ENCODE measurements around the gene RNF13.

The RNF13 gene

DNA sequence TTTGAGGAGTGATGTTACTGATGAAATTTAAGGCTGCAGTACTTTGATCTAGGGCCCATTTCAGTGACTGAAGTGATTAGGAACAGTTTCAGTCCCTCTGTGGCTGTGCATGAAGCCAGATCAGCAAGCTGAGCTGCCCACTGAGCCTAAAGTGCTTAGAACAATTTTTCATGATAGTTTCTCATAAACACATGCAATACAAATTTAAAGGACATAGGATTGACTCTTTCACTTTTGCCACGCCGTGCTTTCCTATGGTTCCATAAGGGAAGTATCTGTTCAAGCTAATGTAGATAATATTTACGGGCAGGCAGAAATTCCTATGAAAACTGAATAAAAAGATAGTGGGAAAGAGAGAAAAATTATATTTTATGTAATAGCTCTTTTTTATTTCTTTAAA lies 31.3 kb upstream of the RNF13 start:
- TF ChIP-seq, protein P1, sequence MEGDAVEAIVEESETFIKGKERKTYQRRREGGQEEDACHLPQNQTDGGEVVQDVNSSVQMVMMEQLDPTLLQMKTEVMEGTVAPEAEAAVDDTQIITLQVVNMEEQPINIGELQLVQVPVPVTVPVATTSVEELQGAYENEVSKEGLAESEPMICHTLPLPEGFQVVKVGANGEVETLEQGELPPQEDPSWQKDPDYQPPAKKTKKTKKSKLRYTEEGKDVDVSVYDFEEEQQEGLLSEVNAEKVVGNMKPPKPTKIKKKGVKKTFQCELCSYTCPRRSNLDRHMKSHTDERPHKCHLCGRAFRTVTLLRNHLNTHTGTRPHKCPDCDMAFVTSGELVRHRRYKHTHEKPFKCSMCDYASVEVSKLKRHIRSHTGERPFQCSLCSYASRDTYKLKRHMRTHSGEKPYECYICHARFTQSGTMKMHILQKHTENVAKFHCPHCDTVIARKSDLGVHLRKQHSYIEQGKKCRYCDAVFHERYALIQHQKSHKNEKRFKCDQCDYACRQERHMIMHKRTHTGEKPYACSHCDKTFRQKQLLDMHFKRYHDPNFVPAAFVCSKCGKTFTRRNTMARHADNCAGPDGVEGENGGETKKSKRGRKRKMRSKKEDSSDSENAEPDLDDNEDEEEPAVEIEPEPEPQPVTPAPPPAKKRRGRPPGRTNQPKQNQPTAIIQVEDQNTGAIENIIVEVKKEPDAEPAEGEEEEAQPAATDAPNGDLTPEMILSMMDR (conservative IDR thresholded peaks at IDR 0.05; ENCODE audit: low read depth, low read length), result no peak
- no peak for DNase-seq (ENCODE audit: low read depth)
- no peak overlapping the region for H3K4me3 ChIP-seq (ENCODE audit: low read depth, low read length)

DNA sequence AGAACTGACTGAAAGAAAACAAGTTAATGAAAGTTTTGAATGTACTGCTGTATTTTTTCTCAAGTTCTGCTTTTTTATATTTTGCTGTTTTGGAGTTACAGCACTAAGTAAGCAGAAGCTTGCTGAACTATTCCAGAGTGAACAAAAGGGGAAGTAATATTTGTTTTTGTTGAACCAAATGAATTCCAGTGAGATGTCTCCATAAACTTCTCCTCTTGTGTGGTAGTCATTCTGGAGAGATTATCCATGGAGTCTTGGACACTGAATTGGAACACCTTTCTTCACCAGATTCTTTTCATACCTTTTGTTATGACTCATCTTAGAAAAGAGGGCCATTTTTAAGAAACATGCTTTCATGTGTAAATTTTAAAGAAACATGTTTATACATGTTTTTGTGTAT lies 29.4 kb upstream of the RNF13 start:
- H3K4me3 ChIP-seq (ENCODE audit: low read depth, low read length), result no peak overlapping the region
- TF ChIP-seq, protein P1 (conservative IDR thresholded peaks at IDR 0.05; ENCODE audit: low read depth, low read length), result no peak
- peak; percentile 76 for DNase-seq (ENCODE audit: low read depth)

DNA sequence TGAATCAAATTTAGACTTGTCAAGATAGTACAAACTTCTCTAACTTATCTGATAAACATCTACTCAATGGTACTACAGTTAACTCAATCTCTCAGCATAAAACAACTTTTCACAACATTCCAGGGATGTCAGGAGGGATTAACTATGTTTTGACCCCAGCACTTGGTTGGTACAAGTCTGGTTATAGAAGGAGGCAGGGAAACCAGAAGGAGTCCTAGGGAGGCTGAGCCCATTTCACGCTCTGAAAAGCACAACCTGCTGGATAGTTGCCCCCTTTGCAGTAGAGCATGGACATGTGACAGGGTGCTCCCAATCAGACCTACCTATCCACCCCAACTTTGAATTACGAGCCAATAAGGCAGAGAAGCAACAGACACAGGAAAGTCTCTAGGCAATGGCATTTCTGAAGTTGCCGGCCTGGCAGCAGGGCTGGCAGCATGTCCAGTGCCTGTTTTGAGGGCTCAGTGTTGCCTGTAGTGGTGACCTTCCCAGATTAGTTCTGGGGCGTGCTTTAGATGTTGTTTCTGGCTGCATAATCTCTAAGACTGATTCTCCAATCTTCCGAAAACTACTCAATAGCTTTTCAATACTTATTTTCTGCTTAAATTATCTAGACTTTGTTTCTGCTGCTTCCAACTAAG lies 28.8 kb upstream of the RNF13 start:
- DNase-seq (ENCODE audit: low read depth), result peak; percentile 59
- no peak overlapping the region for H3K4me3 ChIP-seq (ENCODE audit: low read depth, low read length)
- TF ChIP-seq, protein P1 (conservative IDR thresholded peaks at IDR 0.05; ENCODE audit: low read depth, low read length), result no peak

DNA sequence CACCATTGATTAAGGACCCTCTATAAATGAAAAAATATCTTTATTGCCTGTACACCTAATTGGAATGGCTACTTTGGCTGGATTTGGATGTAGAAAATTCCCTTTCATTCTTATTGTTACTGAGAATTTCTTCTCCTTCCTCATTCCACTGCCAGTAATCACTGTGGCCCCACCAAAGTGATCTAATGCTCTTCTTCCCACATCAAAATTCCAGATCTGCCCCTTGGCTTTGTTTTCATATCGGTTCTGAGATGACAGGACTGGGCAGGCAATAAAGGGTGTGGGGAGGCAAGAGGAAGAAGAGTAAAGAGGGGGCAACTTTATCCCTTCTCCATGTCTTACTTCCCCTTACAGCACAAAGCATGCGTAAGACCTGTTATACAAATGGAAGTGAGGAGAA lies 22.7 kb upstream of the RNF13 start:
- TF ChIP-seq, protein P1 (conservative IDR thresholded peaks at IDR 0.05; ENCODE audit: low read depth, low read length), result no peak

DNA sequence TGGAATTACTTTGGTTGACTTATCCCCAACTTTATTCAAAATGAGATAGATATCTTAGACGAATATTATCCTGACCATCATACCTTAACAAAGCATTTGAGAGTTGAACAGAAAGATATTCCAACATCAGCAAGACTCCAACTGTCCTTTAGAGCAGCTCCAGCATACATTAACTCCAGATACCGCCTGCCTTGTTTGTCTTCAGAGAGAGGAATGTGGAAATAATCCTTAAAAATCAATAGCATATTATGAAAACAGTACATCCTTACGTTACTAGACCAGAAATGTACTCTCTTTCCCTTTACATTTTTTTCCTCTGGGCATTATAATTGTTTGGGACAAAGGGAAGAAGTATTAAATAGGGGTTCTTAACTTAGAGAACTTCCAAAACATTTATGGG lies 22.3 kb upstream of the RNF13 start:
- TF ChIP-seq, protein P1 (conservative IDR thresholded peaks at IDR 0.05; ENCODE audit: low read depth, low read length), result no peak
- no peak for DNase-seq (ENCODE audit: low read depth)
- no peak overlapping the region for H3K4me3 ChIP-seq (ENCODE audit: low read depth, low read length)

More for the DNA sequence above, 22.7 kb upstream of the RNF13 start:
- DNase-seq (ENCODE audit: low read depth), result peak; percentile 20
- no peak overlapping the region for H3K4me3 ChIP-seq (ENCODE audit: low read depth, low read length)

DNA sequence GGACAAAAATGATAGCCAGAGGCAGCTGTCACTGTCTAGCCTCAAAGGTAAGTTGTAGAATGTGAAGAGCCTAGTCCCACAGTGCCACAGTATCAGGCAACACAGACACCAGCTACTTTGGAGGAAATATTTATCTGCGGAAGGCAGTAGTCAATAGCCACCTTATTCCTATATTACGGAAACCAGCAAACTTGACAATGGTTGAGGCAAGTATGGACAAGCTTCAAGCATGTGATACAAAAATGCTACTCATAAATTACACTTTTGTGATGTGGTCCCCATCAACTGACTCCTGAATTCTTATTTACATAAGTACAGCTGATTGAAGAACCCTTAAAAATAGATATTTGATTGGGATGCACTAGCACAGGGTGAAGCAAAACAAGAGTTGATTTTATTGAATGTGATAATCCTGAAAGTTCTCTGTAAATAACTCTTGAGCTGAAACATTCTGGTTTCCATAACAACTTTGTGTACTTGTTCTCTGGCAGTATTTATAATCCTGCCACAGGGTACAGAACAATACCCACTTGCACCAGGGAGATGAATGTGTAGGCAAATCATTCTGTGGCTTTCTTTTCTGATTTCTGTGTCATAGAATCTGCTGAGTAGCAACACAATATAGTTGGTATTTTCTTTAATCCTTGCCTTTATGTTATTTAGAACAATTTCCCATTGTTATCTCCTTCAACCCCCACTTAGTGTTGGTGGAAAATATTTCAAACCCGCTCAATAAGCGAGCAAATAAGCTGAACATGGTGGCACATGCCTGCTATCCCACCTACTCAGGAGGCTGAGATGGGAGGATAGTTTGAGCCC lies 20.4 kb upstream of the RNF13 start, which contains the start of gene ANKUB1:
ANKUB1 (minus strand) TSS at position 103 of the 819 bp plus-strand sequence. CDS start 188 bp downstream, outside the sequence.
- no peak within 1 kb of the TSS for H3K4me3 ChIP-seq (ENCODE audit: low read depth, low read length)
- TF ChIP-seq, protein P1 (conservative IDR thresholded peaks at IDR 0.05; ENCODE audit: low read depth, low read length), result no peak
- no peak for DNase-seq (ENCODE audit: low read depth)

Data from choroid plexus epithelial cell (primary cell).